K562 (cell line): ENCODE results near the gene GPX1. TPM values are rescaled to one million over a fixed set of nuclear protein-coding genes. Genes with fewer than 3 reads are reported as not detected.

Experiments used
- AFF1 ChIP-seq, 2 experiments: fragments of 450-650 bp; IDR thresholded peaks; 2 replicates each; pipeline ENCODE4 v1.6.1; 2018; ENCODE audit warnings: mild to moderate bottlenecking in 2 of 2, low read depth in 1 of 2; ENCODE audit not compliant: partially characterized antibody in 2 of 2
- ATF1 ChIP-seq, 2 experiments: fragments of 450-650 bp in 1 of 2; IDR thresholded peaks; 2 replicates each; pipeline ENCODE4 v1.6.1; 2016; ENCODE audit warnings: missing compliant biosample characterization in 1 of 2, missing genetic modification characterization in 1 of 2
- BRF2 ChIP-seq: IDR thresholded peaks from 3 replicates; pipeline ENCODE4 v1.6.1; 2011; ENCODE audit warnings: borderline replicate concordance, mild to moderate bottlenecking; ENCODE audit not compliant: insufficient read length, insufficient read depth
- CREM ChIP-seq: IDR thresholded peaks from 2 replicates; pipeline ENCODE4 v1.6.1; 2014; ENCODE audit warnings: antibody characterized with exemption, low read depth
- E2F5 ChIP-seq: sonication (generic); formaldehyde crosslinking; IDR thresholded peaks from 2 replicates; pipeline ENCODE4 v1.8.0; 2022; ENCODE audit warnings: mild to moderate bottlenecking, missing genetic modification reagents
- ETS2 ChIP-seq: IDR thresholded peaks from 2 replicates; pipeline ENCODE4 v1.6.1; 2016; ENCODE audit warnings: borderline replicate concordance, missing genetic modification characterization, mild to moderate bottlenecking, moderate library complexity, missing compliant biosample characterization; ENCODE audit not compliant: poor library complexity, severe bottlenecking
- NFXL1 ChIP-seq: fragments of 450-650 bp; formaldehyde crosslinking; IDR thresholded peaks from 2 replicates; pipeline ENCODE4 v1.4.0; 2021; ENCODE audit warnings: mild to moderate bottlenecking
- PHTF2 ChIP-seq: fragments of 250-450 bp; sonication (Bioruptor Pico); IDR thresholded peaks from 2 replicates; pipeline ENCODE4 v1.5.0; 2021; ENCODE audit warnings: mild to moderate bottlenecking
- PPARD ChIP-seq: fragments of 250-450 bp; sonication (Bioruptor Pico); IDR thresholded peaks from 2 replicates; pipeline ENCODE4 v1.8.0; 2022; ENCODE audit warnings: inconsistent platforms, mild to moderate bottlenecking, moderate library complexity
- RB1 ChIP-seq: fragments of 450-650 bp; IDR thresholded peaks from 2 replicates; pipeline ENCODE4 v1.6.1; 2017; ENCODE audit warnings: low read depth, mild to moderate bottlenecking
- RCOR1 ChIP-seq, 2 experiments: IDR thresholded peaks; 2 replicates each; pipeline ENCODE4 v1.6.1; 2012; ENCODE audit warnings: low read depth in 2 of 2, low read length in 2 of 2, borderline replicate concordance in 1 of 2, improper control_type of control experiment in 1 of 2
- RFX5 ChIP-seq: IDR thresholded peaks from 2 replicates; pipeline ENCODE4 v1.6.1; 2011; ENCODE audit warnings: low read depth, mild to moderate bottlenecking, improper control_type of control experiment, low read length
- SPI1 ChIP-seq: IDR thresholded peaks from 2 replicates; pipeline ENCODE4 v1.6.1; 2011; ENCODE audit warnings: low read depth, low read length, control low read depth, borderline replicate concordance
- STAT5A ChIP-seq: IDR thresholded peaks from 2 replicates; pipeline ENCODE4 v1.6.1; 2012; ENCODE audit warnings: low read length, inconsistent platforms, borderline replicate concordance
- USF2 ChIP-seq: sonication (generic); formaldehyde crosslinking; IDR thresholded peaks from 2 replicates; pipeline ENCODE4 v1.5.0; 2020; ENCODE audit warnings: missing genetic modification reagents
- polyA plus RNA-seq, 8 experiments: library from polyadenylated mRNA; depleted of rRNA in 4 of 8; stranded (reverse) in 5 of 8; unstranded in 3 of 8; fragments of >200 nt; fragmentation: Nextera tagmentation in 2 of 8; fragmentation: Illumina TruSeq in 1 of 8; extraction: Ambion mirVana in 2 of 8; extraction: Trizol in 1 of 8; gene quantifications; 2 replicates each; pipeline versions ENCODE4 v1.2.1 to v1.2.3, GENCODE V29; 2011 to 2014; ENCODE audit warnings: inconsistent platforms in 1 of 8, missing spikeins in 1 of 8
- total RNA-seq, 7 experiments: library from RNA; depleted of rRNA in 6 of 7; stranded (reverse); fragments of >200 nt in 6 of 7; fragmentation: Illumina TruSeq in 2 of 7; extraction: Trizol in 2 of 7; gene quantifications; 2 replicates each; pipeline versions ENCODE4 v1.2.1 to v1.2.3, GENCODE V29; 2011 to 2021; ENCODE audit warnings: low replicate concordance in 1 of 7
- TF ChIP-seq, protein P1 (sequence below): fragments of 250-450 bp; sonication (Bioruptor Pico); IDR thresholded peaks from 2 replicates; pipeline ENCODE4 v1.8.0; 2021; ENCODE audit warnings: borderline replicate concordance, mild to moderate bottlenecking, moderate library complexity; ENCODE audit not compliant: poor library complexity, severe bottlenecking
- TF ChIP-seq, protein P2 (sequence below): fragments of 450-650 bp; IDR thresholded peaks from 2 replicates; pipeline ENCODE4 v1.6.1; 2016; ENCODE audit warnings: low read depth, mild to moderate bottlenecking, moderate library complexity
- TF ChIP-seq, protein P3 (sequence below): sonication (generic); formaldehyde crosslinking; IDR thresholded peaks from 2 replicates; pipeline ENCODE4 v1.8.0; 2022; ENCODE audit warnings: mild to moderate bottlenecking, low read depth, missing genetic modification reagents

GPX1 gene
- total and polyA plus RNA-seq, 9 of the 15 experiments (the other 6 are each of a cell fraction or from before 2014, with no cell fraction given), result 0.08 to 1.3 (median 0.21) TPM; not detected in 5

DNA sequence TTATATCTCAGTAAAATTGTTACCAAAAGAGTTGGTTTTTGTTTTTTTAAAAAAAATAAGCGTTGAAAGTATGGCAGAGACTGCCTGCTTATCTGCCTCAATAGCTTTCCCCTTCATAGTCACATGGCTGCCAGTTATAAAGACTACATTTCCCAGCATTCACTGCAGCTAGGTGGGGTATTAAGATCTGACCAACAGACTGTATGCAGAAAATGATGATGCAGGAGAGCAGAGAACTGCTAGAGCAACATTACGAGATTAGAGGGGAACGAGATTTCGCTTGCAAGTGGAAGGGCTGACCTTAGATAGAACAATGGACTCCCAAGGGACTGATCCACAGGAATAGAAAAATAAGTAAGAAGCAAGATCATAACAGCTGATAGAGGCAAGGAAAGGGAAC is 39.3 kb upstream of the GPX1 start (continued):
- TF ChIP-seq, protein P1, sequence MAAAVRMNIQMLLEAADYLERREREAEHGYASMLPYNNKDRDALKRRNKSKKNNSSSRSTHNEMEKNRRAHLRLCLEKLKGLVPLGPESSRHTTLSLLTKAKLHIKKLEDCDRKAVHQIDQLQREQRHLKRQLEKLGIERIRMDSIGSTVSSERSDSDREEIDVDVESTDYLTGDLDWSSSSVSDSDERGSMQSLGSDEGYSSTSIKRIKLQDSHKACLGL (CRISPR knock-in tag), result no peak
- TF ChIP-seq, protein P2, sequence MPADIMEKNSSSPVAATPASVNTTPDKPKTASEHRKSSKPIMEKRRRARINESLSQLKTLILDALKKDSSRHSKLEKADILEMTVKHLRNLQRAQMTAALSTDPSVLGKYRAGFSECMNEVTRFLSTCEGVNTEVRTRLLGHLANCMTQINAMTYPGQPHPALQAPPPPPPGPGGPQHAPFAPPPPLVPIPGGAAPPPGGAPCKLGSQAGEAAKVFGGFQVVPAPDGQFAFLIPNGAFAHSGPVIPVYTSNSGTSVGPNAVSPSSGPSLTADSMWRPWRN, result no peak
- TF ChIP-seq ETS2 (tag), result no peak
- TF ChIP-seq RB1, result no peak
- TF ChIP-seq AFF1 (IDR thresholded peaks at IDR 0.05; ENCODE audit: low read depth in 1 of 2, partially characterized antibody in 2 of 2), result peak in 1 of 2 experiments; percentile 61
- TF ChIP-seq RCOR1 (IDR thresholded peaks at IDR 0.05; ENCODE audit: borderline replicate concordance in 1 of 2, low read depth in 2 of 2, low read length in 2 of 2), result 0 out of 4 replicates have a peak, but pooled peaks of 1 of the 2 experiments have one; percentile 41
- TF ChIP-seq USF2 (CRISPR knock-in tag), result peak; percentile 59
- TF ChIP-seq, protein P3, sequence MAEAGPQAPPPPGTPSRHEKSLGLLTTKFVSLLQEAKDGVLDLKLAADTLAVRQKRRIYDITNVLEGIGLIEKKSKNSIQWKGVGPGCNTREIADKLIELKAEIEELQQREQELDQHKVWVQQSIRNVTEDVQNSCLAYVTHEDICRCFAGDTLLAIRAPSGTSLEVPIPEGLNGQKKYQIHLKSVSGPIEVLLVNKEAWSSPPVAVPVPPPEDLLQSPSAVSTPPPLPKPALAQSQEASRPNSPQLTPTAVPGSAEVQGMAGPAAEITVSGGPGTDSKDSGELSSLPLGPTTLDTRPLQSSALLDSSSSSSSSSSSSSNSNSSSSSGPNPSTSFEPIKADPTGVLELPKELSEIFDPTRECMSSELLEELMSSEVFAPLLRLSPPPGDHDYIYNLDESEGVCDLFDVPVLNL (CRISPR knock-in tag), result no peak
- no peak for TF ChIP-seq ATF1 (CRISPR knock-in tag; IDR thresholded peaks at IDR 0.05)
- TF ChIP-seq ATF1 (tag; IDR thresholded peaks at IDR 0.05), result peak; percentile 54
- no peak for TF ChIP-seq E2F5 (CRISPR knock-in tag)
- TF ChIP-seq CREM, result peak; percentile 27; the same call in 1 of the 2 replicates
- no peak for TF ChIP-seq BRF2
- TF ChIP-seq PPARD (CRISPR knock-in tag), result no peak
- no peak for TF ChIP-seq STAT5A
- no peak for TF ChIP-seq RFX5
- no peak for TF ChIP-seq NFXL1 (CRISPR knock-in tag)
- TF ChIP-seq PHTF2, result no peak
- no peak for TF ChIP-seq SPI1
